ENCODE measurements around the gene RABGAP1L. TPM values are rescaled to one million over a fixed set of nuclear protein-coding genes. Genes with fewer than 3 reads are reported as not detected.

The RABGAP1L gene
- total and polyA plus RNA-seq, 2 donors from 2014 or later: 16.2 to 48.5 TPM

GRCh38 chr1:174764191-174764590 lies 604.9 kb downstream of the RABGAP1L start:
- H3K9me3 ChIP-seq (ENCODE audit: control insufficient read depth in 2 of 3, insufficient read depth in 1 of 3, low read length in 3 of 3): no peaks in the 10 kb centered on the region
- no peaks in the 10 kb centered on the region for H3K27me3 ChIP-seq (ENCODE audit: control insufficient read depth, insufficient read depth, low read length)
- TF ChIP-seq CTCF (IDR thresholded peaks at IDR 0.05; ENCODE audit: borderline replicate concordance, extremely low read depth, insufficient read depth): no peak
- FAIRE-seq (no peak), DNase-seq (no peak)
- no peaks in the 10 kb centered on the region for H3K4me1 ChIP-seq (ENCODE audit: control insufficient read depth in 2 of 3, insufficient read depth in 2 of 3, low read depth in 1 of 3, low read length in 3 of 3)
- no peaks in the 10 kb centered on the region for H3K36me3 ChIP-seq (ENCODE audit: control insufficient read depth in 2 of 3, insufficient read depth in 3 of 3, low read length in 3 of 3)
- no peak overlapping the region for H3K27ac ChIP-seq (ENCODE audit: low read depth in 2 of 2, low read length in 2 of 2)
- intact Hi-C loops (cut with DNase I): no loop called here
- no peak overlapping the region for H3K4me3 ChIP-seq (ENCODE audit: low read length in 3 of 3)
- no peak overlapping the region for H3K9ac ChIP-seq (ENCODE audit: low read length in 3 of 3)

DNA sequence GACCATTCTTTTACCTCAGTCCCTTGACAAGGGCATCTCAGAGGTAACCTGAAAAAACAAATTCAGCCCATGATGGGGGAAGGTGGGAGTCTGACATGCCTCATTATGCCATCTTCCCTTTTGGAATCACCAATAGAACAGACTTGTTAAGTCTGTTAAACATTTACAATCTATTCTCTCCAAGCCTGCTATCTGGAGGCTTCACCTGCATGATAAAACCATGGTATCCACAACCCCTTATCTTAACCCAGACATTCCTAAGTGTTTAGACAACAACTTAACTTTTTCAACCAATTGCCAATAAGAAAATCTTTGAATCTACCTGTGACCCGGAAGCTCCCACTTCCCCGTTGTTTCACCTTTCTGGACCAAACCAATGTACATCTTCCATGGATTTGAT lies 607.4 kb downstream of the RABGAP1L start:
- H3K9me3 ChIP-seq (ENCODE audit: control insufficient read depth in 2 of 3, insufficient read depth in 1 of 3, low read length in 3 of 3): no peaks in the 10 kb centered on the region
- H3K27me3 ChIP-seq (ENCODE audit: control insufficient read depth, insufficient read depth, low read length): no peaks in the 10 kb centered on the region
- H3K36me3 ChIP-seq (ENCODE audit: control insufficient read depth in 2 of 3, insufficient read depth in 3 of 3, low read length in 3 of 3): no peaks in the 10 kb centered on the region
- H3K4me1 ChIP-seq (ENCODE audit: control insufficient read depth in 2 of 3, insufficient read depth in 2 of 3, low read depth in 1 of 3, low read length in 3 of 3): no peaks in the 10 kb centered on the region
- no peak overlapping the region for H3K4me3 ChIP-seq (ENCODE audit: low read length in 3 of 3)
- DNase-seq (no peak), FAIRE-seq (no peak)
- intact Hi-C loops (cut with DNase I): no loop called here
- no peak overlapping the region for H3K27ac ChIP-seq (ENCODE audit: low read depth in 2 of 2, low read length in 2 of 2)
- no peak overlapping the region for H3K9ac ChIP-seq (ENCODE audit: low read length in 3 of 3)
- TF ChIP-seq CTCF (IDR thresholded peaks at IDR 0.05; ENCODE audit: borderline replicate concordance, extremely low read depth, insufficient read depth): no peak

DNA sequence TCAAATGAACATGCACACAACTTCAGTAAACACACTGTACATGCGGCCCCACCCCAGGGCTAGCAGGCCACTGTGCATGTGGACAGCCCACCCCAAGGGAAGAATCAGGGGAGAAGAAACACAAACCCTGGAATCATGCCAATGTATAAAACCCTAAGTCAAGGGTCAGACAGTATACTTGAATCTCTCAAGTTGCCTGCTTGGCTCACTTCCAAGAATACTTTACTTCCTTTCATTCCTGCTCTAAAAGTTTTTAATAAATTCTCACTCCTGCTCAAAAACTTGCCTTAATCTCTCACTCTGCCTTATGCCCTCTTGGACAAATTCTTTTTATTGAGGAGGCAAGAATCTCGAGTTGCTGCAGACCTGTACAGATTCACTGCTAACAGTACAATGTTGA lies 609.2 kb downstream of the RABGAP1L start:
- Histone ChIP-seq H3K9me3 (ENCODE audit: control insufficient read depth in 2 of 3, insufficient read depth in 1 of 3, low read length in 3 of 3) (no peaks in the 10 kb centered on the region), H3K36me3 (ENCODE audit: control insufficient read depth in 2 of 3, insufficient read depth in 3 of 3, low read length in 3 of 3) (no peaks in the 10 kb centered on the region), H3K9ac (ENCODE audit: low read length in 3 of 3) (no peak overlapping the region), H3K4me1 (ENCODE audit: control insufficient read depth in 2 of 3, insufficient read depth in 2 of 3, low read depth in 1 of 3, low read length in 3 of 3) (no peaks in the 10 kb centered on the region), H3K27ac (ENCODE audit: low read depth in 2 of 2, low read length in 2 of 2) (no peak overlapping the region), H3K27me3 (ENCODE audit: control insufficient read depth, insufficient read depth, low read length) (no peaks in the 10 kb centered on the region), H3K4me3 (ENCODE audit: low read length in 3 of 3) (no peak overlapping the region)
- TF ChIP-seq CTCF (IDR thresholded peaks at IDR 0.05; ENCODE audit: borderline replicate concordance, extremely low read depth, insufficient read depth): no peak
- FAIRE-seq: no peak
- intact Hi-C loops (cut with DNase I): no loop called here
- no peak for DNase-seq

- intact Hi-C loops (cut with DNase I): no loop called here
- no peak overlapping the region for H3K27ac ChIP-seq (ENCODE audit: low read depth in 2 of 2, low read length in 2 of 2)
- no peak overlapping the region for H3K9ac ChIP-seq (ENCODE audit: low read length in 3 of 3)
- no peak for FAIRE-seq
- TF ChIP-seq CTCF (IDR thresholded peaks at IDR 0.05; ENCODE audit: borderline replicate concordance, extremely low read depth, insufficient read depth): no peak
- no peaks in the 10 kb centered on the region for H3K9me3 ChIP-seq (ENCODE audit: control insufficient read depth in 2 of 3, insufficient read depth in 1 of 3, low read length in 3 of 3)
- H3K4me1 ChIP-seq (ENCODE audit: control insufficient read depth in 2 of 3, insufficient read depth in 2 of 3, low read depth in 1 of 3, low read length in 3 of 3): no peaks in the 10 kb centered on the region
- no peak overlapping the region for H3K4me3 ChIP-seq (ENCODE audit: low read length in 3 of 3)
- no peaks in the 10 kb centered on the region for H3K27me3 ChIP-seq (ENCODE audit: control insufficient read depth, insufficient read depth, low read length)
- no peaks in the 10 kb centered on the region for H3K36me3 ChIP-seq (ENCODE audit: control insufficient read depth in 2 of 3, insufficient read depth in 3 of 3, low read length in 3 of 3)
- no peak for DNase-seq
Observed at GRCh38 chr1:174768949-174769348, 609.6 kb downstream of the RABGAP1L start.
